HCEC 1CT (cell line): ENCODE data around the gene PRKCH.

Experiments used
- DNase-seq: peaks from one replicate; pipeline ENCODE4 v3.0.0-alpha.2; 2017

Gene PRKCH

DNA sequence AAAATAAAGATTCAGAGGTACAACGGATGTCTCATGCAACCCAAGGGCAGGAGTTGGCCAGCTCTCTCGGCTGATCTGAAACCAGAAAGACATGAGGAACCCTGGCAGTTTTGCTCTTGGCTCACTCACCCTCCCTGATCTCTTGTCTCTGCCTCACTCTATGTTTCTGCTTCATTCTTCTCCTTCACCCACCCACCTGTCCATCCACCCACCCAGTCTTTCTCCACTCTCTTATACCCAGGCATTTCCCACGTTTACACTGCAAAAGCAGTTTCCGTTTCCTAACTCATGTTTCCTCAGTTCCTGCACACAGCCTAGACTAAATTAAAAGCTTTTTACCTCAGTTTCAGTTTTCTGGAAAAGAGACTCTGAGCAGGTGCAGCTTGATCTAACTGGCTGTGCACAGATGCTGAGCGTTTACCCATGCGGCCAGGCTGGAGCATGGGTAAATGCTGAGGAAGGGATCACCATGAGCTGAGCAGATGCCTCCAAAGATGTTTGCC lies 157.6 kb downstream of the PRKCH start:
- no peak for DNase-seq

DNA sequence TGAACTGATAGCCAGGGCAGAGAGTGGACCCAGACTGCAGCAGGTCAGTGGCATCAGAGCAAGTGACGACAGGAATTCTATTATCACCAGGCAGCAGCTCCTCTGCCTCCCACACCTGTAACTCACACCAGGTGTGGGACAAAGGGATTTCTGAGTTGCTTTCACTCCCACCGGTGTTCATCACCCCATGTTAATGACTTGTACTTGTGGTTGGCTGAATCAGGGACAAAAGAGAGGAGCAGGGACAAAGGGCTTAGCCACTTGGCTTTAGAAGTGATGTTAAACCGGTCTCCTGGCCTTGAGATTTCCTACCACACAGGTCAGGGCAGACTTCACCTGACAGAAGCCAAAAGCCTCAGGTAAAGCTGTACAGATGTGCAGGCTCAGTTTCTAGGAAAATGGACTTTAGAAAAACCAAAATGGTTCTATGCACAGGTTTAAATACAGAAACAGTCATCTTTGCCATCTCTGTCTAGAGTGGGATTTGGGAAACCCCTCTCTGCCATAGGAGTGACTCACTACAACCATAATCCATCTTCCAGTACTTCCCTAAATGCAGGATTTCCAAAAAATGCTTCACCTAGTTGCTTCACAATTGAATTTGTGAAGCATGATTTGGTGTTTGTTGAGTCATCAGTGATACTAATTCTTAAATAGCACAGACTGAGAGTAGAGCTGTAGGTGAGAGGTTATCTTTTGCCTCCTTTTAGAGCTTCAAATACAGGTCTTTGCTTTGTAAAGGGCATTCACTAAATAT lies 158.5 kb downstream of the PRKCH start:
- DNase-seq, result peak; percentile 73

DNA sequence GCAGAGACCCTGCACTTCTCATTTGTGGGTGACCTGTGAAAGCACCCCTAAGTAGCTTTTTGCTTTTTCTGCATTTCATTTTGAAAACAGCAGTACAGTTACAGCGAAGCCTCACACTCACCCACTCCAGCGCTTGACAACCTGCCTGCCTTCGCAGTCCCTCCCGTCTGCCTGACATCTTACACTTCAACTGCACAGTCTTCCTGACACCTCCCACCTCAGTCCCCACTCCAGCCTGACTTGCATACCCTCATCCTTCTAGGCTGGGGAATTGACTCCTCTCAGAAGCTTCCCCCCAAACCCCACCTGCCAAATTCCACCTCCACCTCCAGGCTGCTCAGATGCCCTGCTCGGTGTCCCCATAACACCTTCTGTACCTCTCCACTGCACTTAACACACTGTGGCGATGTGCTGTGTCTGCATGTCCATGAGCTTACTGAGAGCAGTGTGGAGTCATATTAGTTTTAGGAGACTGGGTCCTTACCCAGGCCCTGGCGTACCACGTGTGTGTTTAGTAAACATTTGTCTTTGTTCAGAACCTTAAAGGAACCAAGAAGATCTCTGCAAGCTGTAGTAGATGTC lies 159.4 kb downstream of the PRKCH start:
- no peak for DNase-seq

DNA sequence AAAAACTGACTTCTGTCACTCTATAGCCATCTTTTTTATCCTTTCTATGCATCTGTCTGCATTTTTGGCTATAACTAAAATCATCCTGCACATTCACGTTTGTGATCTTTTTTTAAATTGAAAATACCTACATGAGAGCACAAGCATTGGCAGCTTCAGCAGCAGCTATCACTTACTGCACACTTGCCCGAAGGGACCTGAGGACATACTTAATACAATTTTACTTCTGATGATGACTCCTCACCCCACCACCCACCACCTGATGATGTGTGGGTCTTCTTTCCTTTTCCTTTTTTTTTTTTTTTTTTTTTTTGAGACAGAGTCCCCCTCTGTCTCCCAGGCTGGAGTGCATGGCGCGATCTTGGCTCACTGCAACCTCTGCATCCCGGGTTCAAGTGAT lies 160.3 kb downstream of the PRKCH start:
- DNase-seq, result no peak

DNA sequence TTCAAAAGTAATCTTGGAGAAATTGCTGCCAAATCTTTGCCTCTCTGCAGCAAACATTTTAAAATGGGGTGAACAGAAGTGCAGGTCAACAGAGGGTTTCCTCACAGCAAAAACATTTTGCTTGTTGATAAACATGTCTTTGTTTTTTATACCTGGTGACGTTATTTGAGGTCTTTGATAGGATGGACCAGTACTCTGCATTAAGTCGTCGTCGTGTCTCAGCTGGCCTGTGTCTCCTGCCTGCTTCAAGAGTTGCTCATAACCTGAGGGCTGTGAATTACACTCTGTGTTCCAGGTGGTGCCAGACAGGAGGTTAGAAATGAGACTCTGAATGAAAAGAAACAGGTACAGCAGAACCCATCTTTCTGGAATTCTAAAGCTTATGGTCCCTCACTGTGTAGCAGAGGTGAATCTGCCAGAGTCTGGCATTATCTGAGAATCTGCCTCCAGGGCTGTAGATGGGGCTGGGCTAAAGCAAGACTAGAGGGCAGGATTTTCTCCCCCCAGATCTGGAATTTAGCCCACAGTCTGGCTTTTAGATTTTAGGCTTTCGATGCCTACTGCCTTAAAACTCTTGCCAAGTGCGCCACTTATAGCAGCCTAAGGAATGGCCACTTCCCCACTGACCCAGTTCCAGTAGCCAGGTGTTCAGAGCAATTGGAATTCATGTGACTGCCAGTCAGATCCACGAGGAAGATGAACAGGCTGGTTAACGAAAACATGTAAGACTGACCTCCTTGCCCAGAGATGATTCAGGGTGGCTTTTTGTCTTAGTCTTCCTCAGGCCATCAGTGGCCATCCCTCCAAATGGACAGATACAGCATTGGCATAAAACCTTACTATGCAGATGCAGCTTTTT lies 161.2 kb downstream of the PRKCH start:
- no peak for DNase-seq

DNA sequence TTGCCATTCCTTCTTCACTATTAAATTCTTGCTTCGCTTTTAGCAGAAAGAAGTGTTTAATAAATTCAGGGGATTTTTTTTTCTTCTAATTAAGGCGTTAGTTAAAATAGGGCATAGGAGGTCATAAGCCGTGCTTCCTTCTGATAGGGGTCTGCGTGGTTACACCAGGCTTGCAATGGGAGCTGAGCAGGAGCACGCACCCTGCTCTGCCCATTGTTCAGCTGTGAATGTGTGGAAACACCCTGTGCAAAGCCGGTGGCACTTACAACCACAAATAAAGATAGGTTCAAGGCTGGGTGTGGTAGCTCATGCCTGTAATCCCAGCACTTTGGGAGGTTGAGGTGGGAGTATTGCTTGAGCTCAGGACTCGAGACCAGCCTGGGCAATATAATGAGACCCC lies 162.1 kb downstream of the PRKCH start:
- no peak for DNase-seq

DNA sequence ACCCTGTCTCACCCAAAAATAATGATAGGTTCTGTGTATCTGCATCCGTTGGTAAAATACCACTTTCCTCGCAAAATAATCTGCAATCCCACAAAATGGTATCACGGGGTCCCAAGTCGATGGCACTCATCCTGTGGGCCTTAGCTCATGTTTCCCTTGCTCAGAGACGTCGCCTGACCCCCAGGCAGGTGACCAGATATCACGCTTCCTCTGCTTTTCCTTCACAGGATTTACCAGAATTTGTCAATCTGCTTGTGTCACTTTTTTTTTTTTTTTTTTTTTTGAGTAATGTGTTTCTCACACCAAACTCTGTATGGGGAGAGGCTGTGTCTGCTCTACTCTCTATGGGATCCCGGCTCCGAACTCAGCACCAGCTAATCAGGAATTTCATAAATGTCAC lies 162.7 kb downstream of the PRKCH start:
- no peak for DNase-seq

DNA sequence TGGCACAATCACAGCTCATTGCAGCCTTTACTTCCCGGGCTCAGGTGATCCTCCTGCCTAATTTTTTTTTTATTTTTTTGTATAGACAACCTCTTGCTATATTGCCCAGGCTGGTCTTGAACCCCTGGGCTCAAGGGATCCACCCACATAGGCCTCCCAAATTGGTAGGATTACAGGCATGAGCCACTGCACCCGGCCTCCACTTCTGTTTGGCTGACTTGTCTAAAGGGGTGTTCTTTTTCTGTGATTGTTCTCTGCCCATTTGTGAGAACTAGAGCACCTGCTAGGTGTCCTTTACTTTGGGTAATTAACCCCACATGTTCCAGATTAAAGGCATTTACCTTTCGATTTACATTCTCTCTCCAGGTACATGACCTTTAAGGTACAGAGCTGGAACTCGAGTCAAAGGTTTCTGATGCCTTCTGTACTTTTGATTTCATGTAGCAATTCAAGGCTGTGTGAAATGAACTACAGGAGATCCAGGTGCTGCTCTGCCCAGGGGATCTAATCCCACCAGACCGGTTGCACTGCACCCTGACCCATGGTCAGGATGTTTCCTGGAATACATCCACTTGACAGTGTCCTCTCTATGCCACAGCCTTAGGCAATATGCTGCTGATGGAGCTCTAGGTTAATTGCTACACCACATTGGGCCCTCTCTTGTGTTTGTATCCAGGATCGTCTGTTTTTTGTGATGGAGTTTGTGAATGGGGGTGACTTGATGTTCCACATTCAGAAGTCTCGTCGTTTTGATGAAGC lies 163.6 kb downstream of the PRKCH start:
- no peak for DNase-seq

DNA sequence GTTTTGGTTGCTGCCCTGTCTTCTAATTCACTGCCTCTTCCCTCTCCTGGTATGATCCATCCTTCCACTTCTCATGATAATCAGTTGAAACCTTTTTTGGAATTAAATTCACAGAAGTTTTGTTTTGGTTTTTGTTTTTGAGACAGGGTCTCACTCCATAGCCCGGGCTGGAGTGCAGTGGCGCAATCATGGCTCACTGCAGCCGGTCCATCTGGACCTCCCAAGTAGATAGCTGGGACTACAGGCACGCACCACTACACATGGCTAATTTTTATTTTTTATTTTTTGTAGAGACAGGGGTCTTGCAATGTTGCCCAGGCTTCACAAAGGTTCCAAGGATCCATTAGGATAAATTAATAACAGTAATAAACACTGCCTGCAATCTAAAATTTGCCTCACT lies 164.3 kb downstream of the PRKCH start:
- DNase-seq, result no peak

DNA sequence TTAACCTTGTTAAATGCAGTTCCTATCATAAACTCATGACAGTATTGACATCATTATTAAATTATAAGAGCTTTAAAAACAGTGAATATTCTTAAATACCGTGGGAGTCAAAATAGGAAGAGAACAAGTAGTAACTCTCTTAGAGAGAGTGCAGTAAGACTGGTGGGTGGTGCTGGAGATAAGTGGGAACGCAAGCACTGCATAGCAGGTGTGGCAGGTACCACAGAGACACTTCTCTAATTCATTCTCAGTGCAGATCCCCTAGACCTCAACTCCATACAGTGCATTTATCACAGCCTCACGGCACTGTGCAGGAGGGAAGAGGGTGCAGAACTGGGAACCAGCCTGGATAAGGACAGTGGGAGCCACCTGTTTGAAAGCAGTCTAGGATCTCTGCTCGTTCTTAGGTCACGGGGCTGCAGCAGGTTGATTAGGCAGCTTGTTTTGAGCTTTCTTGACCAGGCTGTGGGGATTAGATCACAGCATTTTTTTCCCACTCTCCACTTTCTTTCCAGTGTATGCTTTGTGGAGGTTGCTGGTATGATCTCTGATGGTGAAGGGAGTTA lies 165.6 kb downstream of the PRKCH start:
- DNase-seq, result no peak

DNA sequence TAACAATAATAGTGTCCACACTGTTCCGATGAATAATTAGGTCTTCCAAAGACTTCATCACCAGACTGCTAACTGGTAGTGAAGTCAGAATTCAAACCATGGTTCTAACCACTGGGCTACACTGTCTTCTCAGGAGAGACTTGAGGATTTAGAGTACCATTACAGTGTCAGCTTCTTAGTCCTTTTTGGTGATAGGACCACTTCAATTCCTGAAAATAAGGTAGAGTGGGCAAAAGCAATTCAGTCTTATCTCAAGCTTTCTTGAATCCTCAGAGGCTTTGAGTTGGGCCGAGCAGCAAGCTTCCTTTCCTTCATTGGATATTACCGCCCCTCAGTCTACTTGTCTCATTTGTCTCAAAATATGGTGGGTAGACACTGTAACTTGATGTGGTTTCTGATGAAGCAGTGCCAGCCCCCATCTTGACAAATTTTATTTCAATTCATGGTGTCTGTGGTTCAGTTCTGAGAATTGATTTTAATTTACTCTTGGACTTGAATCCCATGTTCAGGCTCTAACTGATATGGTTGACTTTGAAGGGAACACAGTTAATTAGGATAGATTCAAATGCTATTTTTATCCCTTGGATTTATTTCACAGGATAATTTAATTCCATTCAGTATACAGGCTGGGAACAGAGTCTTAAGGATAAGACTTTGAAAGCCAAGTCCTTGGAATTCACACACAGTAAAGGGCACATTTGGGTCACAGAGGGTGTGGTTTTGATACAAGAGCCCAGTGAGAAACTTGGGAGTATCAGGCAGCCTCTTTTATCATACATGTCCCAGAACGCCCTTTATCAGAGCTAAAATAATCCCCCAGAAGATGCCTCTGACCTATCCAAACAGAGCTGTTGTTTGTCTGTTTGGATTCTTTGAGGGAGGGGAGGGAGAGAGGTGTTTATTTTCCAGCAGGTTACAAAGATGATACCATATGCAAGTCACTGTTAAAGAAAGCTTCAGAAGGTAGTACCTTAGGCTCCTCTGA lies 167.3 kb downstream of the PRKCH start:
- DNase-seq, result no peak

DNA sequence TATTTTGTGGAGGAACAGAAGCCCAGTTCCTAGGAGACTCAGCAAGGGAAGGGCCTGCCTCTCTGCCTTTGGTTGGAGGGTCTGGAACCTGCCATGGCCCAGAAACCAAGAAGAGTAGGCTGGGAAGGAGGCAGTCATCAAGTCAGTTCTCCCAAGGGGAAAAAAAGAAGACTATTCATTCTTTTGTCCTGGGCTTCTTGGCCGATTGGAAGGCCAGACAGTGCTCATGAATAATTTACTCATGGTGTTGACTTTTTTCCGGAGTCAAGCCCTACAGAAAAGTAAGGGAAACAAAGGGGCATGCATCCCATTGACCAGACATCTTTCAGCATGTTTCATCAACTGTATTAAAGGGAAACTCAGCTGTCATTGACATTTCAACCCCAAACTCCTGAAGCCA lies 168.1 kb downstream of the PRKCH start:
- no peak for DNase-seq

DNA sequence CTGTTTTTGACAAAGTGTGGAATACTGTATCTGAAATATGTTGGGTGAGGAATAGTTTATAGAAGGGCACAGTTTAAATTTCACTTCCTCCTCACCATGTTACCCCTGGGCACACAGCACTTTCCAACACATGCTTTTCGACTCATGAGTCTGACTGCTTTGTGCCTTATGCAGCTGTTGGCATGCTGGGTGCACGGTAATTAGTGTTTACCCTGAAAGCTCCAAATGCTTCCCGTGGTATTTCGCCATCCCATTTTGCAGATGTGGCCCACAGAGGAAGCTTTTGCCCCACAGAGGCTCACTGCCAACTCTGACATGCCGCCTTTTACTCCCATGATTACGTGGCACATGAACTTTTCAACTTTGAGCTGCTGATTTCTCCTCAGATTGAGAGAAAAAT lies 168.6 kb downstream of the PRKCH start:
- DNase-seq, result no peak

DNA sequence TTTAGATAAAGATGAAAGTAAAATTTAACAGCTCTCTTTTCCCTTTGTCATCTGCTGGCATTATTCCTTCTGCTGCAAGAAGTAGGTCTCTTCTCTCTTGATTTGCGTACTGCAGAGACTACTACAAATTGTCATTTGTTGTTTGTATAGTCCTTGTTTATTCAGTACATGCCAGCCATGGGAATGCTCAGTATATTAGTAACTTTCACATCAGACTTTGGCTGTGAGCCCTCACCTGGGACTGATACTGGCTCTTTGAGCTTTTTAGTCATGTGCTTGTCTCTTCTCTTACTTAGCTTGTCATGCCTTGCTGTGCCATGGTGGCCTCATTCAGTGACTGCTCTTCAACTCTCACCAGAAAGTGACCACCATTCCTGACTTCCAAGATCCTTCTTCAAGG lies 169.8 kb downstream of the PRKCH start:
- DNase-seq, result no peak

DNA sequence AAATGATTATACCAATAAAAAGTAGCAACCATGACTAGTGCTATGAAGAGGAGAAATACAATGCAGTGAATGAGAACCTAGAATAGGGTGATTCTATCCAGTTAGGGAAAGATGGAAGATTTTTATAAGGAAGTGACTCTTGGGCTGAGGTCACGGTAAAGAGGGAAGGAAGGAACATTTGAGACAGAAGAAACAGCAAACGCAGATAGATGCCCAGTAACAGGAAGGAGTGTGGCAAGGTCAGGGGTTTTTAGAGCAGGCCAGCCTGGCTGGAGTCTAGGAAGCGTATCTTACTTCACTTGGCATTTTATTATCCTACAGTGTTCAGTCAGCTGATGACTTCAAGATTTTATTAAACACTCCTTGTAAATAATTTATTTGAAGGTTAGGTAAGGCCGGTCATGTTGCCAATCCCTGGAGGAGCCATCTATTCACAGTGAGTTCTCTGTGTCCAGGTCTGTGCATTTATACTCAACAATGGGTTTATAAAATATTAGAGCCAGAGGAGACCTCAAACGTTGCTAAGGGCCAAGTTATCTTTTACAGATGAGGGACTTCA lies 170.6 kb downstream of the PRKCH start:
- no peak for DNase-seq

DNA sequence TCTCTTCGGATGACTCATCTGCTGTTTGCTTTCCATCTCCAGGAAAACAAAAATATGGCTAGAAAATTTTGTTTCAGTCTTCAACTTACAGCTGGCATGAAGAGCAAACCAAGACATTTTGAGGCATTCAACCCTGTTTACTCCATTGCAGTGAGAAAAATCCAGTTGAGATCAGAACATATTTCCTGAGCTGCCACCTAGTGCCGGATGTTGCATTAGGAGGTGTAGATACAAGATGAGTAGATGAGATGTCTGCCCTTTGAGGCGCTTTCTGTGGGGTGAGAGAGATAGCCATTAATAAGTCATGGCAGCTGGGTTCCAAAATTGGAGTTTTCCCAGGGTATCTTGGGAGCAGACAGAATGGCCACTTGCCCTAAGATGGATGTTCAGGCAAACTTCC lies 171.1 kb downstream of the PRKCH start:
- DNase-seq, result no peak

DNA sequence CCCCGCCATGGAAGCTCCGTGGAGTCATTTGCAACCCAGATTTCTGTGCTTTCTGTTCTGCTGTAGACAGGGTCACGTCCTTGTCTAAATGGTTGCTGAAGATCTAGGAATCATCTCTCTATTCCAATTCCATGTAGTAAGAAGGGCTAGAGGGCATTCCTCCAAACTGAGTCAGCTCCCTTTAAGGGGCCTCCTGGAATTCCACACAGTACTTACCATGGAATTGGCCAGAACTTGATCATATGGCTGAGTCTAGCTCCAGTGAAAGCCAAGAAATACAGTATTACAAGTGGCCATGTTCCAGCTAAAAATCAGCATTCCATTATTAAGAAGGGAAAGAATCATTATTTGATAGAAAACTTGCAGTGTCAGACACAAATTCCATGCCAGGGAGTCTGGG lies 171.9 kb downstream of the PRKCH start:
- peak; percentile 96 for DNase-seq

DNA sequence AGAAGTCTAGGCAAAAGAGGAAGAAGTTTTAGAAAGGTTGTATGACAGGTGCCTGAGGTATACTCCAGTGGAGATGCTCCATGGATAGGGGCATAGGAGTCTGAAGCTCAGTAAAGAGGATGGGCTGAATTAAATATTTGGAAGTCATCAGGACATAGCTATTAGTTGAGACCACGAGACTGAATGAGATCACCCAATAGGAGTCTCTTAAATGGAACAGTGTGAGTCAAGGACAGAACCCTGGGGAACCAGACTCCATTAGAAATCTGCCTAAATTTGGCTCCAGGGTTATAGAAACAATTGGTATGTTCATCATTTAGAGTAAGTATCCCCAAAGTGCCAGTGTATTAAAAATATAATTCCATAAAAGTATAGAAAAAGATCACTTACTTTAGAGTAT lies 172.6 kb downstream of the PRKCH start:
- no peak for DNase-seq

DNA sequence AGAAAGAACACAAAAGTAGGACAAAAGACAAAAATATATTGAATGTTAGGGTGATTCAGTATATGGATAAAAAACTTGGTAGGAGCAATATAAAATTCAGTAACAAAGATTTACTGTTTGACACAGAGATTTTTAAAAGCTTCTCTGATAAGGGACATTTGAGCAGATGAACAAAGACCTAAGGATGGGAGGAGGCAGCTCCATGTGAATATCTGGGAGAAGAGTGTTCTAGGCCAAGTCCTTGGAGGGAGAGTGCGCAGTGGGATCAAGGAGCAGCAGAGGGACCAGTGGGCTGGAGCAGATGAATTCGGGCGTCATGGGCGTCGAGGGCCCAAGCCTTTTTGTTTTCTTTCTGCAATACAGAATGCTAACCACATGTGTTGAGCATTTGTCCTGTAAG lies 174.4 kb downstream of the PRKCH start:
- no peak for DNase-seq

DNA sequence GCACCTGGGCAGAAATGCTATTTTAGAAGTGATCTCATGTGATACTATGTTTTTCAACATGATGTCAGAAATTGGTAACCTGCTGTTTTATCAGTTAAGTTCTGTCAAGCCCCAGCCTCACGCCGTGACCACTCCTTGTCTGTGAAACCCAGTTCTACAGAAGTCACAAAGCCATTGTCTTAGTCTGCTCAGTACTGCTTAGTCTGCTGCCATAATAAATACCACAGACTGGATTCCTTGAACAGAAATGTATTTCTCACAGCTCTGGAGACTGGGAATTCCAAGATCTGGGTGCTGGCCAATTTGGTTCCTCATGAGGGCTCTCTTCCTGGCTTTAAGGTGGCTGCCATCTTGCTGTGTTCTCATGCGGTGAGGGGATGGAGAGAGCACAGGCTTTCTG lies 176.9 kb downstream of the PRKCH start:
- no peak for DNase-seq

DNA sequence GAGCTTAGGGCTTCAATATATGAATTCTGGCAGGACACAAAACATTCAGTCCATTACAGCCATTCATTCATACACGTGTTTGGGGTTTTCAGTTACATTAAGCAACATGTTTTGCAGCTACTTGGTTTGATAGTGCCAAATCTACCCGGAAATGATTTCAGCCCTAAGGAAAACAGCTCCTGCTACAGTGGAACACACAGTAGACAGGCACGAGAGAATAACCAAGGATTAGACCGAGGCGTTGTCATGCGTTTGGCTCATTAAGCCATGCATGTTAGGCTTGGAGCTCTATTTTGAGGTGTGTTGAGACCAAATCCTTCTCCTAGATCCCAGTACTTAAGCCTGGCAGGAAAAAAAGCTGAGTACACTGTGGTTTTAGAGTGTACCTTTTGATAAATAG lies 177.4 kb downstream of the PRKCH start:
- peak; percentile 35 for DNase-seq
